GM18861 (cell line): ENCODE measurements around the gene CZIB.
A peak's percentile ranks its signal among the peaks of the same experiment; 100 is the strongest.
"Not testable (repeated sequence)": the region's sequence is repeated elsewhere in the genome, so short reads cannot be mapped to it uniquely, and the experiment has no call there.

Experiments used
- ATAC-seq: cut with Tn5 transposase; IDR thresholded peaks from one replicate; pipeline ENCODE4 v1.9.1; 2021; ENCODE audit not compliant: unreplicated experiment

The CZIB gene

DNA sequence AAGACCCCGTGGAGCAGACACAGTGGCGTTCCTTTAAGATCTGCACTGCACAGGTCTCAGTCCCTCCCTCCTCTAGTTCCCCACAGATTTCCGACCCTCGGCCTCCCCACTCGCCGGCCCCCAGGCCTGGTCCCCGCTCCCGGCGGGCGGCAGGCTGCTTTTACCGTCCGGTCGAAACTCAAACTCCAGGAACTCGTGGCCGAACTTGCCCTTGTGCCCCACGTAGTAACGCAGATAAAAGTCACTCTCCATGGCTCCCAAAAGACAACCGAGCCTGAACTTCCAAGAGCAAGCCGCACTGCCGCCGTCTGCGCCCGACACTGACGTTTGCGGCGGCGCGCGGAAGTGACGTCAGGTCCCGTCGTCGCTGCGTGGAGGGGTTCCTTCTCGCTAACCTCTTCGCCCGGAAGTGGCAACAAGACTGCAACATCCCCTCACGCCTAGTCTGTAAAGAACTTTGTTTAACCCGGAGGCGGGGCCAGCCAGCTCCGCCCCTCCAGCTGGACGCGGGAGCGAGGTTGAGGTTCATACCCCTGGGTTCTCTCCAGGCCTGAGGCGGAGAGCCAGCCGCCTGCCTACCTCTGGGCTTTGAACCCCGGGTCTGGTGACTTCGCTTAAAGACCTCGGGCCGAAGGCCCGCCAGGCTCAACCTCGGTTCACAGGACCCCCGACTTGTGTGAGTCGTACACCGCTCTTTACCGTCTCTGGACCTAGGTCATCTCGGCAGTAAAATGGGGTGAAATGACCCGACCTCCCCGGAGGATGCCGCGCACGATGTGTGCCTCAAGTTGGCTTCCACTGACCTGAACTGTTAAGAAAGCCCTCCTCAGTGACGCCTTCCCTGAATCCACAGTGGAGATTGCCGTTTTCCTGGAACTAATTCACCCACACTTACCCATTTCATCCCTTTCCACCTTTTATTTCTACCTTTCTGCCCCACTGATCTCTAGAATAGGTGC lies 18.0 kb upstream of the CZIB start, which contains the start of gene MAGOH:
MAGOH (minus strand) TSS at position 322 of the 959 bp plus-strand sequence; CDS start at position 252, 70 bp downstream.
- peak; percentile 95 for ATAC-seq

DNA sequence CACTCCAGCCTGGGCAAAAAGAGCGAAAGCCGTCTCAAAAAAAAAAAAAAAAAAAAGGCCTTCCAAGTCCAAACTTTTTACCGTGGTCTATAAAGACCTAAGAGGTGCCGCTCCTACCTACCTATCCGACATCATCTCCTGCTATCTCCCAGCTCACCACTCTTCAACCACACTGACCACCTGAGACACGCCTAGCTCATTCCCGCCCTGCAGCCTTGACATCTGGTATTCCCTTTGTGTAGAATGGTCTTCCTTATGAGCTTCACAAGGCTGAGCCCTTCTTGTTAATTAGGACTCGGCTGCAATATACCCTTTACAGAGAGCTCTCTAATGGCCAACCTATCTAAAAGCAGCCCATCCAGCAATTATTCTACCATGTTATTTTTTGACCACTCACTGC lies 17.2 kb upstream of the CZIB start:
- no peak for ATAC-seq

DNA sequence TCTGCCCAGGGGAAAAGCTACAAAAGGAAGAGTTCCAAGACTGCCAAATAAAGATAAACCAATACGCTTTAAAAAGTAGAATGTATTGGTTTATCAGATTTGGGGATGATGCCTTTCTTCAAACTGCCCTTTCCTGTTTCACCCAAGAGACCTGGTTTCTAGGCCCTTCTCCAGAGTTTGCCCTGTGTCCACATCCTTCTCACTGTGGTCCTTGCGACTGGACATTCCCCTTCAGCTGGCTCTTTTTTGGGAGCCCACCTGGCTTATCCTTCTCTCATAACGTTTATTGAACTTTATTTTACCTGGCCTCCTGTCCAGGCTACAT lies 490 bp upstream of the CZIB start:
- no peak for ATAC-seq

DNA sequence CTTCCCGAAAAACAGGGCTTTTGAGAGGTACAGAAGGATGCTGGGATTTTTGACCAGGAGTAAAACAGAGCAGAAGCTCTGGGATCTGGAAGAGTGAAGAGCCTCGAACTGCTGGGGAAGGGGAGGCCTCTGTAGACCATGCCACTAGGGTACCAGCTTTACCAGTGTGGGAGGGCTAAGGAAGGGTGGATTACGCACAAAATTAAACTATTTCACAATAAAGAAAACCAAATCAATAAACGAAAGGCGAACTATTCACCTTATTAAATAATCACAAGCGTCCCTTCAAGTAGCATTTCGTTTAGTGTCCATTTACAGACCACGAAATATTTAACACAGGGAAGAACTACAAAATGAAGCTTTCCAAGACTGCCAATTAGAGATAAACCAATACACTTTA lies 723 bp downstream of the CZIB start:
- ATAC-seq: no peak

DNA sequence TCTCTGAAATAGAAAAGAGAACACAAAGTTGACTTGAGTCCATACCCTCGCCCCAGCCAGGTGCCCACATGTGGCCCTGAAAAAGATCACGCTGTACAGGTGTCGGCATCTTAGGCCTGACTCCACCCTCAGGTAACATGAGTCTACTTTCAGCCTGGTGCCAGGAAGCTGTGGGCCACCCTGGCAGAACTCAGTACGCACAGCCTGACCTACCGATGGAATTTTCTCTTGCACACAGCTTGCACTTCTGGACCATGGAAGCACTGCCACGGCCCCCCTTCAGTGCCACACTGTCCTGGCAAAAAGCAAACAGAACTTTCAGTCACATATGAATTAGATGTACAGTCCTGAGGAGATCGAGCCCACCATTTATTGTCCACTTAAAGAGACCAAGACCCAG lies 2.2 kb downstream of the CZIB start:
- no peak for ATAC-seq

DNA sequence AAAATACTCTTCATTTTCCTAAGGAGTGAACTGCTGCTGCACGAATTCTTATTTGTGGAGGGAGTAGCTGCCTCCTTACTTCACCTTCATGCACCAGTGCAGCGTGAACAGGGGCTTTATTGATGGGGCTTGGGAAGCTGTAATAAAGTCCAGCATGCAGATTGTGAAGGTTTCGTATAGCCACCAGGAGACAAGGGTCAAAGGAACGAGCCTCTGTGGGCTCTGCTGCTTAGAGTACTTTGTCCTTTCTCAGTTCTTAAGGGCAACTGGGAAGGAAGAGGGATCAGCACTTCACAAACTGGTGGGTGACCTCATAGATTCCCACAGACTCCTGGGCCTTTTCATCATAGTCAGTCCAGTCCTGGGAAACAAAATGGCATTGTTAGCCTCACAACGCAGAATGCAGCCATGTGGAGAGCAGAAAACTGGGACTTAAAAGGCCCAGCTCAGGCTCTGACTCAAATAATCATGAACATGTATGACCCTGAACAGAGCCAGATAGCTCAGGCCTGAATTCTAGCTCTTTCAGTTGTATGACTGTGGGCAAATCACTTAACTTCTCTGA lies 6.0 kb downstream of the CZIB start:
- ATAC-seq: no peak

DNA sequence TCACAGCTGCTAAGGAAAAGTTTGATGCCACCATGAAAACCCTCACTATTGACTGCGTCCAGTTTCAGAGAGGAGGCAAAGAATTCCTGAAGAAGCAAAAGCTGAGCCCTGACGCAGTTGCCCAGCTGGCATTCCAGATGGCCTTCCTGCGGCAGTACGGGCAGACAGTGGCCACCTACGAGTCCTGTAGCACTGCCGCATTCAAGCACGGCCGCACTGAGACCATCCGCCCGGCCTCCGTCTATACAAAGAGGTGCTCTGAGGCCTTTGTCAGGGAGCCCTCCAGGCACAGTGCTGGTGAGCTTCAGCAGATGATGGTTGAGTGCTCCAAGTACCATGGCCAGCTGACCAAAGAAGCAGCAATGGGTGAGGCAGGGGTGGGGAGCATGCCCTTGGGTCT lies 9.5 kb downstream of the CZIB start:
- ATAC-seq: no peak

DNA sequence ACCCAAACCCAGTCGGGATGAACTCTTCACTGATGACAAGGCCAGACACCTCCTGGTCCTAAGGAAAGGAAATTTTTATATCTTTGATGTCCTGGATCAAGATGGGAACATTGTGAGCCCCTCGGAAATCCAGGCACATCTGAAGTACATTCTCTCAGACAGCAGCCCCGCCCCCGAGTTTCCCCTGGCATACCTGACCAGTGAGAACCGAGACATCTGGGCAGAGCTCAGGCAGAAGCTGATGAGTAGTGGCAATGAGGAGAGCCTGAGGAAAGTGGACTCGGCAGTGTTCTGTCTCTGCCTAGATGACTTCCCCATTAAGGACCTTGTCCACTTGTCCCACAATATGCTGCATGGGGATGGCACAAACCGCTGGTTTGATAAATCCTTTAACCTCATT lies 10.1 kb downstream of the CZIB start:
- no peak for ATAC-seq

DNA sequence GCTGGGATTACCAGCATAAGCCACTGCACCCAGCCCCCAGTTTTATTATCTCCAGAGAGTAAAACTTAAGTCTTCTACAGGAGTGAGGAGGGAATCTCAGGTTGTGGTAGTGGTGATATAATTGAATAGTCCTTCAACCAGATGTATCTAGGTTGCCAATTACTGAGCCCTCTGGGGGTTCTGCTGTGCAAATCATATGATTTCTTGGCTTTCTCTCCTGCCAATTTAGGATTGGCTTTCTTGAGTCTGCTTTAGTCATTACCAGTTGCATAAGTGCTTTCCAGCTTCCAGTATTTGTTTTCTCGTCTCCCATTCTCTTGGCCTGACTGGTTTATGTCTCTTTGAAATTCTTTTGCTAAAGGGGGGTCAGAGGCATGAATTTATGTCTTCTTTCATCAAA lies 12.7 kb downstream of the CZIB start:
- no peak for ATAC-seq

DNA sequence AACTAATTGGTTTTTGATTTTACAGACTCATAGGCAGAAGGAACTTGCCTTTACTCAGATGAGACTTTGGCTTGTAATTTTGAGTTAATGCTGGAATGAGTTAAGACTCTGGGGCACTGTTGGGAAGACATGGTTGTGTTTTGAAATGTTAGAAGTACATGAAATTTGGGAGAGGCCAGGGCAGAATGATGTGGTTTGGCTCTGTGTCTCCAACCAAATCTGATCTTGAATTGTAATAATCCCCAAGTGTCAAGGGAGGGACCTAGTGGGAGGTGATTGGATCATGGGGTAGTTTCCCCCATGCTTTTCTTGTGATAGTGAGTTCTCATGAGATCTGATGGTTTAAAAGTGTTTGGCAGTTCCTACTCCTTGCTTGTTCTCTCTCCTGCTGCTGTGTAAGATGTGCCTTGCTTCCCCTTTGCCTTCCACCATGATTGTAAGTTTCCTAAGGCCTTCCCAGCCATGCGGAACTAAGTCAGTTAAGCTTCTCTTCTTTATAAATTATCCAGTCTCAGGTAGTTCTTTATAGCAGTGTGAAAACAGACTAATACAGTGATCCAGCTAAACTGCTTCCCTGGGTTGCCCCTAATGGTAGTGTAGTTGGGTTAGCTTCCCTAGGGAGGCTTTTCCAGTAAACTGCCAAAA lies 13.6 kb downstream of the CZIB start:
- no peak for ATAC-seq

DNA sequence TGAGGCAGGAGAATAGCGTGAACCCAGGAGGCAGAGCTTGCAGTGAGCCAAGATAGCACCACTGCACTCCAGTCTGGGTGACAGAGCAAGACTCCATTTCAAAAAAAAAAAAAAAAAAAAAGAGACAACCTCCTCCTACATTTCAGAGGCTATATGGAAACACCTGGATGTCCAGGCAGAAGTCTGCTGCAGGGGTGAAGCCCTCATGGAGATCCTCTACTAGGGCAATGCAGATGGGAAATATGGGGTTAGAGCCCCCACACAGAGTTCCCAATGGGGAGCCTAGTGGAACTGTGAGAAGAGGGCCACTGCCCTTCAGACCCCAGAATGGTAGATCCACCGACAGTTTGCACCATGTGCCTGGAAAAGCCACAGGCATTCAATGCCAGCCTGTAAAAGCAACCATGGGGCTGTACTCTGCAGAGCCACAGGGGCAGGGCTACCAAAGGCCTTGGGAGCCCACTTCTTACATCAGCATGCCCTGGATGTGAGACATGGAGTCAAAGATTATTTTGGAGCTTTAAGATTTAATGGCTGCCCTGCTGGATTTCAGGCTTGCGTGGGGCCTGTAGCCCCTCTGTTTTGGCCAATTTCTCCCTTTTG lies 14.2 kb downstream of the CZIB start:
- ATAC-seq: not testable (repeated sequence)

DNA sequence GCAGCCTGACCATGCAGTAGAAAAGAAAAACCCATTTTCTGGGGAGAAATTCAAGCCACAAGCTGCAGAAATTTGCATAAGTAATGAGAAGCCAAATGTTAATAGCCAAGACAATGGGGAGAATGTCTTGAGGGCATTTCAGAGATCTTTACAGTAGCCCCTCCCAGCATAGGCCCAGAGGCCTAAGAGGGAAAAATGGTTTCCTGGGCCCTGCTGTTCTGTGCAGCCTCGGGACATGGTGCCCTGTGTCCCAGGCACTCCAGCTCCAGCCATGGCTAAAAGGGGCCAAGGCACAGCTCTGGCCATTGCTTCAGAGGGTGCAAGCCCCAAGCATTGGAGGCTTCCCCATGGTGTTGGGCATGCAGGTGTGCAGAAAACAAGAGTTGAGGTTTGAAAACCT lies 14.9 kb downstream of the CZIB start:
- not testable (repeated sequence) for ATAC-seq

DNA sequence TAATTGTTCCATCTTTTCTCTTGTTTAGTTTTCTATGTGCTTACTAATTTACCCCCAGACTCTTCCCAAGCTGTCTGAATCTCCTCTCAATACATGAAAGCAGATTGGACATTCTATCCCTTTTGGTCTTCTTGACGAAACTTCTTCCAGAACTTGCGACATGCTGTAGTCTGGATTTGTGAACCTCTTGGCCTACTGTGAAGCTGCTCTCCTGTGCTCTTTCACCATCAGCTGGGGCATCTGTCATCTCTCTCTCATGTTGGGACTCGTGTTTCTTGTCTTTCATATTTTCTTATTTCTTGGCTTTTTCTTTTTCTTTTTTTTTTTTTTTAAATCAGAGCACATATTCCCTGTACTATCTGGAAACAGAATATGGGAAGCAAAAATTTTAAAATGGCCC lies 17.0 kb downstream of the CZIB start:
- ATAC-seq: no peak

DNA sequence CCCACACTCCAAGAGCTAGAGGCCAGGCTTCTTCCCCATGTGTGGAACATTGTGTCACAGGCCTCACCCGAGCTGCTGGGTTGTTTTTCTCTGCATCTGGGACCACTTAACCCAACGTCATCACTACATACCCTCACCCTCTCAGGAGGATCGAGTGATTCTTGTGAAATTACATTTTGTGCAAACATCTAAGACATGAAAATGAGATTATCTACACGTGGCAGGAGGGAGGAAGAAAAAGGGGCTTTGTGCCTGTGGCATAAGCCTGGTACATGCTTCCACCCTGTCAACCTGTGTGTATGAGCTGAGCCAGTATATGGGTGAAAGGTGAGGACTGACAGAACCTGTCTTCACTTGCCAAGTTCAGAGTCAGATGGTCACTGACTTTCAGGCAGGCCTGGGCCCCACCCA lies 22.2 kb downstream of the CZIB start:
- no peak for ATAC-seq

DNA sequence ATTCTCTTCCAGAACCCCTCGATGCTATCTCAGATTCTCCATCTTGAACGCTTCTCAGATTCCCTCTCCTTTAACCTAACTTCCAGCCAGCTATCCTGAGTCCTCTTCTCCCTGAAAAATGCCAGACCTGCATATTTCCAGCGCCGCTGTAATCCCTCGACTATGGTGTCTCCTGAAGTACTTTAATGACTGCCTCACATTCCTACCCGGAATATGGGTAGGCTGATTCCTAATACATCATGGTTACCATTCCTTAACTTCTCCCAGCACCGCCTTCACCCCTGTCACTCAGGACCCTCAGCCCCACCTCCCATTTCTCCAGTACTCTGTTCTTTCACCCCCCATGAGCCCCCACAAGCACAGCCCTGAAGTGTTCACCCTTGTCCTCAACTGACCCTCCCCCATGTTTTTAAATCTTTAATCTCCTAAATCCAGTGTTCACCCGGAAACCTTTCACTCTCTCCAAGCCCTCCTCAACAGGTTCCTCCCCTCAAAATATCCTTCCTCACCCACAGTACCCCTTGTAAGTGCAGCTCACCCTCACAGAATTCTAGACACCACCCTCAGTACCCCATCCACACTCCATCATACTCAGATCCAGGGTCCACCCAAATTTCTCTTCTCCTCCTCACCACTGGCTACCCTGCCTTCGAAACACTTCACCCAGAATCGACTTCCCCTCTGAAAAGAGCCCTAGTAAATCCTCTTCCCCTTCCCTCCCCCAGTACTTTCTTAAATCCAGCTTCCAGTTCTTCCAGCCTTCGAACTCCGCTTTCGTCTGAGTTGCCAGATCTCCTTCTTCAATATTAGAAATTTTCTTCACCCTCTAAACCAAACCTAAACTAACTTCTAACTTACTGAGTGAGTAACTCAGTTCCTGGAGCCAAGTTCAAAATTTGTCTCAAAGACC lies 22.9 kb downstream of the CZIB start:
- ATAC-seq: no peak

DNA sequence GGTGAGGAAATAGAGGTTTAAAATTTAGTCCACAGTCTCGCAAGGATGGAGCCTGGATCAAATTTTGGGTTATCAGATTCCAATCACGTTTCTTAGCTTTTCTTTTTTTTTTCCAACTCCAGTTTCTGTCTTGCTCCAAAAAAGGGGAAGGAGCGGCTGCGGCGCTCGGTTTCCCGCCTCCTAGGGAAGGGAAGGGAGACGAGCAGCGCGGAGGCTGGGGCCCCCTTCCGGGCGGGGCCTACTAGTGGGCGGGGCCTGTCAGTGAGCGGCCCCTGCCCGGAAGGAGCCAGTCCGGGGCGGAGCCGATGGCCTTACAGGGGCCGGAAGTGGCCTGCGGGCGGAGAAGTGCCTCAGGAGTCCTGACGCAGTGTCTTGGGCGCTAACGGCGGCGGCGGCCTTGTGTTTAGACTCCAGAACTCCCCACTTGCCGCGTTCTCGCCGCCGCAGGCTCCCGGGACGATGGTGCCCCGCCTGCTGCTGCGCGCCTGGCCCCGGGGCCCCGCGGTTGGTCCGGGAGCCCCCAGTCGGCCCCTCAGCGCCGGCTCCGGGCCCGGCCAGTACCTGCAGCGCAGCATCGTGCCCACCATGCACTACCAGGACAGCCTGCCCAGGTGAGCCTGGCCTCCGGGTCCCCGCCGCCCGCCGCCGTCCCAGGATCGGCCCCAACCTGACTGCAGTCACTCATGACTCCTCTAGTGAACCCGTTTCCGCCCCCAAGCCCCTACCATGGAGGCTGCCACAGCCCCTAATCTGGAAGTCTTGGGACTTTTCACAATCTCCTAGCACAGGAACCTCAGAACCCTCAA lies 23.7 kb downstream of the CZIB start, which contains the start of gene CPT2:
CPT2 (plus strand) TSS at position 340 of the 806 bp plus-strand sequence; CDS start at position 460, 120 bp downstream.
- ATAC-seq: peak; percentile 90

DNA sequence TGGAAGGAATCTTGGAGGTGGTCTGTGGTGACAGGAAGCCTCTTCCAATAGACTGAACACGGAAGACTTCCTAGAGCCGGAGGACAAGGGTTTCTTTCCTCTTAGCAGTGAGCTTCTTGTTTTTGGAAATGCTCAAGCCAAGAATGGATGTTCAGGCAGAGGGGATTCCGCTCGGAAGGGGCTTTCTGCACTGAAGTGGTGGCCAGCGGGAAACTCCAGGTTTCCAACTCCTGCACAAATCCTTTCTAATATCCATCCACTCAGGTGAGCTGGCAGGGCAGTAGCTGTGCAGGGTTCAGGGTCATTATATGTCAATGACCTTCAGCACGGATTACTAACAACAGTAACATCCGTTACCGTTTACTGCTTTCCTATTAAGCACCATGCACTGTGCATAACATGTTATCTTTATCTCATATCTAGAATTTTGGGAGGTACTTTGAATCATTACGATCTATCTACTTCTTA lies 24.4 kb downstream of the CZIB start:
- ATAC-seq: peak; percentile 16

DNA sequence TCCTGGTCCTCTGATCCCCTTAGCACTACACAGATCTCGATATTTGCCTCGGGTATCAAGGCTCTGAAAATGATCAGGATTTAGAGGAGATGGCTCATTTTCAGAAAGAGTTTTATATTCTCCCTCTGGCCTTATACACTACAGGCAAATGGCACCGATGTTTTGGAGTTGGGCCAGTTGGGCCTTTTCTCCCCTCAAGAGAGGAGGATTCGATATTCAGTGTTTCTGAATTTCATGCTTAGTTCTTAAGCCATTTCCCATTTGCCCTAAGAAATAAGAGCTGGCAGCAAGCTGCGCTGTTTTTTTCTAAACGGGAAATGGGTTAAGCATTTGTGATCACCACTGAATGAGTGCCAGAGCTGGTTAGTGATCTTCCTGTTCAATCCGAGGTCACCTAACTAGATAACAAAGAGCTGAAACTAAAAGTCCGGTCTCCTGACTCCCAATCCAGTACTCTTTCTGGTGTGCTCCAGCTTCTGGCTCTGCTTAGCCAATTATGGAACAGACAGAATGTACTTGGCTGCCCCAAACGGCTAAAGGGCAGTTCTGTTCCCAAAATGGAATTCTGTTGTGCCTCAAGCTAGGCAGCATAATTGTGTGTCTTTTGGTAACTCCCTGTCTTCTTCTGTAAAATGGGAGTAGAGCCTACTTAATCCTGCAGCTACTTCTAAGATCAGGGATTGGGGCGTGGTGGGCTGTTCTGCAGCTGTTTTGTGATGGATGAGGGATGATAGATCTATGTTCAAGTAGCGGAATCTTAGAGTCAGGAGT lies 25.0 kb downstream of the CZIB start:
- ATAC-seq: no peak

DNA sequence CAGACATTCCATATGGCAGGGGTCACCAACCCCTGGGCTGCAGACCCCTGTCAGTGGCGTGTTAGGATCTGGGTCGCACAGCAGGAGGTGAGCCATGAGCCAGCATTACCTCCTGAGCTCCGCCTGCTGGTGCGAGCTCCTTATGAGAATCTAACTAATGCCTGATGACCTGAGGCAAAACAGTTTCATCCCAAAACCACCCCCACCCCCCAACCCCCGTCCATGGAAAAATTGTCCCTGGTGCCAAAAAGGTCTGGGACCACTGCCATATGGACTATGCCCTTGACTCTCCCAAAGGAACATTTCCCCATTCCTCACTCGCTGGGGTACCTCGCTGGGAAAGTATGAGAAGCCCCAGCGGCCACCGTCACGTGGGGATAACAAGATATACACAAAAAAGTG lies 30.2 kb downstream of the CZIB start:
- ATAC-seq: no peak
